Thyroid gland (tissue), 4 donors: Measurements from ENCODE around the gene SMS.

Source experiments
- POLR2A ChIP-seq, 2 donors: fragments of 450-650 bp; IDR thresholded peaks; one replicate each; pipeline ENCODE4 v1.6.1; 2017; ENCODE audit warnings: antibody characterized with exemption in 2 of 2, mild to moderate bottlenecking in 2 of 2, moderate library complexity in 1 of 2
- TF ChIP-seq, protein P1 (sequence below), 6 experiments: fragments of 200-600 bp in 3 of 6; fragments of 450-650 bp in 3 of 6; sonication (generic) in 3 of 6; IDR thresholded peaks; one replicate each; pipeline ENCODE4 v1.5.1; 2016 to 2019; ENCODE audit warnings: antibody characterized with exemption in 6 of 6, mild to moderate bottlenecking in 2 of 6, inconsistent platforms in 1 of 6, moderate library complexity in 1 of 6

DNA sequence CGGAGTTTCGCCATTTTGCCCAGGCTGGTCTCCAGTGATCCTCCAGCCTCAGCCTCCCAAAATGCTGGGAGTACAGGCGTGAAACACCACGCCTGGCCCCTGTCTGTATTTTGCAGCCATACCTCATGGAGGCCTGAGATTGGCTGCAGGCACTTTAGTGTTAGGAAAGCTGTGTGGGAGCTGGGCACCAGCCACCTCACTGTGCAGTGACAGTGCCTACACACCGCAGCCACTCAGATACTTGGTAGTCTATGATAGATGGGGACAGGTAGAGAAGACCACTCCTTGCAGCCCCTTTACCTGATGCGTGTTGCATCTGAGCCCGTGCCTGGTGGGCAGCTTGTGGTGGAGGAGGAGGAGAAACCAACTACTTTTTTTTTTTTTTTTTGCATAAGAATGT lies 16.3 kb downstream of the SMS start:
- TF ChIP-seq, protein P1, sequence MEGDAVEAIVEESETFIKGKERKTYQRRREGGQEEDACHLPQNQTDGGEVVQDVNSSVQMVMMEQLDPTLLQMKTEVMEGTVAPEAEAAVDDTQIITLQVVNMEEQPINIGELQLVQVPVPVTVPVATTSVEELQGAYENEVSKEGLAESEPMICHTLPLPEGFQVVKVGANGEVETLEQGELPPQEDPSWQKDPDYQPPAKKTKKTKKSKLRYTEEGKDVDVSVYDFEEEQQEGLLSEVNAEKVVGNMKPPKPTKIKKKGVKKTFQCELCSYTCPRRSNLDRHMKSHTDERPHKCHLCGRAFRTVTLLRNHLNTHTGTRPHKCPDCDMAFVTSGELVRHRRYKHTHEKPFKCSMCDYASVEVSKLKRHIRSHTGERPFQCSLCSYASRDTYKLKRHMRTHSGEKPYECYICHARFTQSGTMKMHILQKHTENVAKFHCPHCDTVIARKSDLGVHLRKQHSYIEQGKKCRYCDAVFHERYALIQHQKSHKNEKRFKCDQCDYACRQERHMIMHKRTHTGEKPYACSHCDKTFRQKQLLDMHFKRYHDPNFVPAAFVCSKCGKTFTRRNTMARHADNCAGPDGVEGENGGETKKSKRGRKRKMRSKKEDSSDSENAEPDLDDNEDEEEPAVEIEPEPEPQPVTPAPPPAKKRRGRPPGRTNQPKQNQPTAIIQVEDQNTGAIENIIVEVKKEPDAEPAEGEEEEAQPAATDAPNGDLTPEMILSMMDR (IDR thresholded peaks at IDR 0.05): no peak
- TF ChIP-seq POLR2A (IDR thresholded peaks at IDR 0.05): no peak
